ENCODE results near the gene NPAS4. TPM values are rescaled to one million over a fixed set of nuclear protein-coding genes. Genes with fewer than 3 reads are reported as not detected.
"Not testable (repeated sequence)": the region's sequence is repeated elsewhere in the genome, so short reads cannot be mapped to it uniquely, and the experiment has no call there.

Gene NPAS4
- polyA plus RNA-seq (2013, experiment 1 of 2), result 0.35 TPM
- polyA plus RNA-seq (2013, experiment 2 of 2), result 0.19 TPM

DNA sequence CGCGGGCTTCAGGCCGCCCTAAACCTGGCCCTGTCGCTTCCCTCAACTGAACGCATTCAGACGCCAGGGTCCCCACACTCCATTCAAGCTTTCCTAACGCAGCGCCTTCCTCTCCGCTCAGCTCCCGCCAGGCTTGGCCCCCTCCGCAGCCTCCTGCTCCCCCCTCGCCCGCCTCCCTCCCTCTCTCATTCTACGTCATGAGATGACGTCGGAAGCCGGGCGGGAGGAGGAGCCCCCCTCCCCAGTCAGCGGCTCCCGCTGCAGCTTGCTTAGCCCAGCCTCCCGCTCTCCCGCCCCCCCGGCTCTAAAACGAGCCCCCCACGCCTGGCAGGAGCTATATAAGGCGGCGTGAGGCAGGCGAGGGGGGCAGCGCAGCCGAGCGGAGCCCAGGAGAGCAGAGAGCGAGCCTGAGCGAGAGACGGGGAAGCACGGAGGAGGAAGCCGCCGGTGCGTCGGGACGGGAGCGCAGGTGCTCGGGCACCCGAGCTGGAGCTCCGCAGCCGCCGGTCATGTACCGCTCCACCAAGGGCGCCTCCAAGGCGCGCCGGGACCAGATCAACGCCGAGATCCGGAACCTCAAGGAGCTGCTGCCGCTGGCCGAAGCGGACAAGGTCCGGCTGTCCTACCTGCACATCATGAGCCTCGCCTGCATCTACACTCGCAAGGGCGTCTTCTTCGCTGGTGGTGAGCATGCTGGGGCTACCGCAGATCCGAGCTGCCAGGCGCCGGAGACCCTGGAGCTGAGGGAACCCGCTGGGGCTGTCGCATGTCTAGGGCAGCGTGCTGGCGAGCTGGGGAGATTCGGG is at the start of gene NPAS4:
TSS of gene NPAS4 (plus strand) at position 365 of the 806 bp plus-strand sequence. CDS start at position 510, 145 bp downstream.
- Histone ChIP-seq H3K9ac (ENCODE audit: low read depth, low read length) (no peak within 1 kb of the TSS), H3K27ac (ENCODE audit: low read depth, low read length) (no peak within 1 kb of the TSS), H3K27me3 (ENCODE audit: insufficient read depth, low read length) (peaks cover 27% of the 10 kb centered on the region), H3K4me3 (ENCODE audit: low read length) (peak within 1 kb of the TSS; percentile 50), H3K9me3 (ENCODE audit: insufficient read depth, low read depth, low read length) (no peaks in the 10 kb centered on the region), H3K36me3 (ENCODE audit: insufficient read depth, low read length) (peaks cover 5% of the 10 kb centered on the region; the same call in 1 of the 2 replicates), H3K4me1 (ENCODE audit: insufficient read depth, low read length) (peaks cover 22% of the 10 kb centered on the region)
- 2% methylated on average over 70 of the region's 71 CpGs for WGBS

DNA sequence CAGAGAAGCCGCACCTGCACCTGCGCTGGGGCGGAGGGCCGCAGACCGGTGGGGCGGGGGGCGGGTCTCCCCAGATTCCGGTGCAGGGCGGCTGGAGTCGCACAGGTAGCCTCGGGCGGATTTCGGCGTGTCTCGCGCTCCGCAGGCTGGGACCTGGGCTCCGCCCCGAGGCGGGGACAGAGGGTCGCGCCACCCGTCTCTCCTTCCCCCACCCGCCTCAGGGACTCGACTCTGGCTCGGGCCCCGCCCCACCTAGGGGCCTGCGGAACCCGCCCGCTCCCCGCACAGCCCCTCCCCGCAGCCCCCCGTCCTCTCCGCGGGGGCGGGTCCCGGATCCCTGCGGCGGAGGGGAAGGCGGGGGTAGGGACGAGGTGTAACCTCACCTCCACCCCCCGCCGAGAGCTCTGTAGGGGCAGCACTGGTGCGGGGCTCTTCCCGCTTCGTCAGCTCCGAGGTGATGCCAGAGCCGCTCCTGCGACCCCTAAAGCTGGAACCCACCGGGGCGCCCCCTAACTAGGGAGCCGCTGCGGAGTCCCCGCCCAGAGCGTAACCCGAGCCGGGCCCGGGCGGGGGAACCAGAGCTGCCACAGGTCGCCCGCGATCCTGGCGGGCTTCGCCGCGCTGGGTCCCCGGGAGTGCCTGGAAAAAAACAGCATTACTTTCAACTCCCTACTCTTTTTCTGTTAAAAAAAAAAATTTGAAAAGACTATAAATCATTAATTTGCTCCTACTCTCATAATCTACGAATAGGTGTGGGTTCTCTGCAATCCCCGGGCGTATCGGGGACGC is 49.0 kb upstream of the NPAS4 start, which contains the start of gene SLC29A2:
TSS of gene SLC29A2 (minus strand) at position 134 of the 789 bp plus-strand sequence. CDS start 169 bp downstream, outside the sequence.
- WGBS, result under 1% methylated on average over 64 of the region's 72 CpGs

DNA sequence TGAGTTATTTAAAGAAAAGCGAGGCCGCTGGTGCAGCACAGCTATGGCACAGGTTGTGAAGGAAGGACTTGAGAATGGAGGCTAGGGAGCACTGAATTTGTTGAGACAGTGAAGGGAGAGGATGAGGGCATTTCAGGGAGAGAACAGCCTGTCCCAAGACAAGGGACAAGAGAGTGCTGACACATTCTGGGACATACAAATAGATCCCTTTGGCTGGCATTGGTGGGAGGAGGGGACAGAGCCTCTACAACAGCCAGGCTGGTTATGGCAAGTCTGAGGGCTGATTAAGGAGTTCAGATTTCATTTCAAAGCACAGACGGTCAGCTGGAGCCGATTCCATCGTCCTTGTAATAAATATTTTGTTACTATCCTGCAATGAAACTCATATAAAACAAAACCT is 47.6 kb upstream of the NPAS4 start:
- H3K4me3 ChIP-seq (ENCODE audit: low read length), result no peak overlapping the region
- no peaks in the 10 kb centered on the region for H3K9me3 ChIP-seq (ENCODE audit: insufficient read depth, low read depth, low read length)
- H3K27ac ChIP-seq (ENCODE audit: low read depth, low read length), result no peak overlapping the region
- WGBS, result 80% methylated on average over 5 of the region's 5 CpGs
- peaks cover 15% of the 10 kb centered on the region for H3K36me3 ChIP-seq (ENCODE audit: insufficient read depth, low read length)
- no peaks in the 10 kb centered on the region for H3K27me3 ChIP-seq (ENCODE audit: insufficient read depth, low read length)
- no peak overlapping the region for H3K9ac ChIP-seq (ENCODE audit: low read depth, low read length)
- H3K4me1 ChIP-seq (ENCODE audit: insufficient read depth, low read length), result peaks cover 22% of the 10 kb centered on the region

More for the DNA sequence above, 49.0 kb upstream of the NPAS4 start, which contains the start of gene SLC29A2:
- Histone ChIP-seq H3K27ac (ENCODE audit: low read depth, low read length) (peak within 1 kb of the TSS; percentile 96), H3K4me3 (ENCODE audit: low read length) (peak within 1 kb of the TSS; percentile 91), H3K36me3 (ENCODE audit: insufficient read depth, low read length) (peaks cover 30% of the 10 kb centered on the region), H3K9me3 (ENCODE audit: insufficient read depth, low read depth, low read length) (no peaks in the 10 kb centered on the region), H3K4me1 (ENCODE audit: insufficient read depth, low read length) (peaks cover 22% of the 10 kb centered on the region), H3K9ac (ENCODE audit: low read depth, low read length) (peak within 1 kb of the TSS; percentile 88), H3K27me3 (ENCODE audit: insufficient read depth, low read length) (no peaks in the 10 kb centered on the region)

DNA sequence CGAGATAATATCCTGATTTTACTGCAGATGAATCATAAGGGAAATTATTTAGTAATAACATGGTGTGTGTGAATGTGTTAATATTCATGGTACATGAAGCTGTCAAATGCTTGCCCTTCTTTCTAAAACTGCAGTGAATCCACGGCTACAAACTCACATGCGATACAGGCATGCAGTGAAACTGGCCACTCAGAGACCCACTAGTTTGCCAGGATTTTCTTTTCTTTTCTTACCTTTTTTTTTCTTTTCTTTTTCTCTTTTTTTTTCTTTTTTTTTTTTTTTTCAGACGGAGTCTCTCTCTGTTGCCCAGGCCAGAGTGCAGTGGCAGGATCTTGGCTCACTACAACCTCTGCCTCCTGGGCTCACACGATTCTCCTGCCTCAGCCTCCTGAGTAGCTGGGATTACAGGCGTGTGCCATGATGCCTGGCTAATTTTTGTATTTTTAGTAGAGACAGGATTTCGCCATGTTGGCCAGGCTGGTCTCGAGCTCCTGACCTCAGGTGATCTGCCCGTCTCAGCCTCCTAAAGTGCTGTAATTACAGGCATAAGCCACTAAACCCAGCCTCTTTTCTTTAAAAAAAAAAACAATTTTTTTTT is 47.0 kb upstream of the NPAS4 start:
- H3K27me3 ChIP-seq (ENCODE audit: insufficient read depth, low read length); H3K9ac ChIP-seq (ENCODE audit: low read depth, low read length); H3K9me3 ChIP-seq (ENCODE audit: insufficient read depth, low read depth, low read length); H3K27ac ChIP-seq (ENCODE audit: low read depth, low read length); H3K4me3 ChIP-seq (ENCODE audit: low read length): not testable (repeated sequence)
- WGBS, result 89% methylated on average over 9 of the region's 9 CpGs
- peaks cover 10% of the 10 kb centered on the region for H3K36me3 ChIP-seq (ENCODE audit: insufficient read depth, low read length)
- H3K4me1 ChIP-seq (ENCODE audit: insufficient read depth, low read length), result peaks cover 22% of the 10 kb centered on the region

DNA sequence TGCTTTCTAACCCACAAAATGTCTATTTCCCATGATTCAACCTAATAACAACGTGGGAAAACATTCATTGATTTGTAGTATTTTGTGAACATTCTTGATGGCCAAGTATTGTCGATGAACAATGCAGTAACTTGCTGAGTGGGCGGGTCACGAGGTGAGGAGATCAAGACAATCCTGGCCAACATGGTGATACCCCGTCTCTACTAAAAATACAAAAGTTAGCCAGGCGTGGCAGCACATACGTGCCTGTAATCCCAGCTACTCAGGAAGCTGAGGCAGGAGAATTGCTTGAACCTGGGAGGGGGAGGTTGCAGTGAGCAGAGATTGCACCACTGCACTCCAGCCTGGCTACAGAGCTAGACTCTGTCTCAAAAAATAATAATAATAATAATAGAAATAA is 40.6 kb upstream of the NPAS4 start:
- H3K27me3 ChIP-seq (ENCODE audit: insufficient read depth, low read length); H3K27ac ChIP-seq (ENCODE audit: low read depth, low read length); H3K9ac ChIP-seq (ENCODE audit: low read depth, low read length); H3K36me3 ChIP-seq (ENCODE audit: insufficient read depth, low read length); H3K9me3 ChIP-seq (ENCODE audit: insufficient read depth, low read depth, low read length); H3K4me1 ChIP-seq (ENCODE audit: insufficient read depth, low read length); H3K4me3 ChIP-seq (ENCODE audit: low read length): not testable (repeated sequence)
- WGBS, result 48% methylated on average over 7 of the region's 7 CpGs

DNA sequence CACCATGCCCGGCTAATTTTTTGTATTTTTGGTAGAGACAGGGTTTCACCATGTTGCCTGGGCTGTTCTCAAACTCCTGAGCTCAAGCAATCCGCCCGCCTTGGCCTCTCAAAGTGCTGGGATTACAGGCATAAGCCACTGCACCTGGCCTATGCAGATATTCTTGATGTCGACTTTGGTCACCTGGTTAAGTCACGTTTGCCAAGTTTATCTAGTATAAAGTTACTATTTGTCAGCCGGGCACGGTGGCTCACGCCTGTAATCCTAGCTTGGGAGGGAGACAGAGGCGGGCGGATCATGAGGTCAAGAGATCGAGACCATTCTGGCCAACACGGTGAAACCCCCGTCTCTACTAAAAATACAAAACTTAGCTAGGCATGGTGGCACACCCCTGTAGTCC is 36.5 kb upstream of the NPAS4 start:
- H3K36me3 ChIP-seq (ENCODE audit: insufficient read depth, low read length); H3K27ac ChIP-seq (ENCODE audit: low read depth, low read length); H3K27me3 ChIP-seq (ENCODE audit: insufficient read depth, low read length); H3K9ac ChIP-seq (ENCODE audit: low read depth, low read length); H3K4me1 ChIP-seq (ENCODE audit: insufficient read depth, low read length); H3K4me3 ChIP-seq (ENCODE audit: low read length); H3K9me3 ChIP-seq (ENCODE audit: insufficient read depth, low read depth, low read length): not testable (repeated sequence)
- 93% methylated on average over 13 of the region's 13 CpGs for WGBS

DNA sequence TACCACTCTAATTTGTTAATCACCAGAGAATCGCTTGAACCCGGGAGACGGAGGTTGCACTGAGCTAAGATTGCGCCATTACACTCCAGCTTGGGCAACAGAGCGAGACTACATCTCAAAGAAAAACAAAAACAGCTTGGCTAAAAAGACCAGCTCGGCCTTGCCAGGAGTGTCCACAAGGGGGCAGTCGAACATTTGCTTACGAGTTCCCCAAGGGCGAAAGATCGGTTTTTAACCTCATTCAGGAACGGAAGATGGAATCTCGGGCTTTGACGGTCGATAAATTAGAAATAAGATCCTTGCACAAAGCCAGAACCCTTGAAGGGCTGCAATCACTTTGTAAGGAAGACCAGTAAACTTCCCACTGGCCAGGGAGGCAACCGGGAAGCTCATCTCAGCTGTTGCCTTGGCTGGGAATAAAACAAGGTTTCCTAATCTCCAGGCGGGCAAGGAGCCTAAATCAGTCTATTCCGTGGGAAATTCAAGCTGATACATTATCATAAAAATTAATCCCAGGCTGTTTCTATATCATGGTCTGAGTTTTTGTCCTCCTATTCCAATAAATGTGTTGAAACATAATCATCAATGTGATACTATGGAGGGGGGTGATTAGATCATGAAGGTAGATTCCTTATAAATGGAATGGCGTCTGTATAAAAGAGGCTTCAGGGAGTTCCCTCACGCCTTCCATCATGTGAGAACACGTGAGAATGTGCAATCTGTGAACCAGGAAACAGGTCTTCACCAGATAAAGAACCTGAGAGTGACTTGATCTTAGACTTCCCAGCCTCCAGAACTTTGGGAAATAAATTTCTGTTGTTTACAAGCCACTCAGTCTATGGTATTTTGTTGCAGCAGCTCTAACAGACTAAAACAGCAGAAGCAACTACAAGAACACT is 34.4 kb upstream of the NPAS4 start:
- Histone ChIP-seq H3K27me3 (ENCODE audit: insufficient read depth, low read length) (peaks cover 7% of the 10 kb centered on the region; the same call in 1 of the 2 replicates), H3K9me3 (ENCODE audit: insufficient read depth, low read depth, low read length) (no peaks in the 10 kb centered on the region), H3K4me1 (ENCODE audit: insufficient read depth, low read length) (no peaks in the 10 kb centered on the region), H3K4me3 (ENCODE audit: low read length) (peak overlapping the region; percentile 33), H3K27ac (ENCODE audit: low read depth, low read length) (no peak overlapping the region), H3K9ac (ENCODE audit: low read depth, low read length) (0 out of 2 replicates have a peak overlapping the region, but pooled peaks have one; percentile 10), H3K36me3 (ENCODE audit: insufficient read depth, low read length) (no peaks in the 10 kb centered on the region)
- 23% methylated on average over 20 of the region's 20 CpGs for WGBS

DNA sequence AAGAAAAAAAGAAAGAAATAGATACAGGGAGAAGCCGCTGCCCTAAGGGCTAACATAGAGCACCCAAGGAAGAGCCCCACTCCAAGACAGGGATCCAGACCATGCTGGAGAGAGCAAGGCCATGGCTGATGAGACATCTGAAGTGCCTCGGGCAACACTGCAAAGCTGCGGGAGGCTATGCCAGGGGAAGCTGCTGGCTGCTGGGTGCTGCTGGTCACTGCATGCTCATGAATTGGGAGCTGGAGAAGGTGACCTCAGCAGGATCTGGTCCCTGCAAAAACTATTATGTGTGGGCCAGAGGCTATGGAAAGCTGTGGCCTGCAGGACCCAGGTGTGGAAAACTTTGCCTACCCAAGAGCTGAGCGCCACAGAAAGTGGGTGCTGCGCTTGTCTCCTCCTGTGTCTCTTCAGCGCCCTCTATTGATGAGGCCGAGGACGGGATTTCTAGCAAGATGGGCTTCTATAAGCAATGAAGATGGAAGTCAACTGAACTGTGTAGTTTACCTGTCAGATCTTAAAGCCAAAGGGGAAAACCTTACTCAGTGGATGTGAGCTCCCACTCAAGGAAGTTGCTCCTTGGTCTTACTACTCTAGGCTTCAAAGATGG is 32.0 kb upstream of the NPAS4 start:
- no peaks in the 10 kb centered on the region for H3K9me3 ChIP-seq (ENCODE audit: insufficient read depth, low read depth, low read length)
- H3K27me3 ChIP-seq (ENCODE audit: insufficient read depth, low read length), result peaks cover 7% of the 10 kb centered on the region; the same call in 1 of the 2 replicates
- no peak overlapping the region for H3K4me3 ChIP-seq (ENCODE audit: low read length)
- WGBS, result 38% methylated on average over 8 of the region's 8 CpGs
- no peak overlapping the region for H3K27ac ChIP-seq (ENCODE audit: low read depth, low read length)
- no peak overlapping the region for H3K9ac ChIP-seq (ENCODE audit: low read depth, low read length)
- no peaks in the 10 kb centered on the region for H3K4me1 ChIP-seq (ENCODE audit: insufficient read depth, low read length)
- H3K36me3 ChIP-seq (ENCODE audit: insufficient read depth, low read length), result no peaks in the 10 kb centered on the region

DNA sequence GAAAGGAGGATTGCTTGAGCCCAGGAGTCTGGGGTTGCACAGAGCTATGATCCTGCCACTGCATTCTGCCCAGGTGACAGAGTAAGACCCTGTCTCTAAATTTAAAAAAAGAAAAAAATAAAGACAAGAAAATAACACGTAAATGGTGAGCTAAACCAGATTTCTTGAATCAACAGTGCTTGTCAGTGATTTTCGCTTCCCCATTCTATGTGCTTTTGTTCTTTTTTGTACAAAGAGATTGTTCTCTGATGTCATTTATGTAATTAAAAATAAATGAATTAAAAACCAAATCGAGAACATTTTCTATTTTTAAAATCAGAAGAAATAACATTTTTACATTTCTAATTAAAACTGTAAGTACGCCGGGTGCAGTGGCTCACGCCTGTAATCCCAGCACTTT is 29.5 kb upstream of the NPAS4 start:
- Histone ChIP-seq H3K27ac (ENCODE audit: low read depth, low read length) (no peak overlapping the region), H3K9ac (ENCODE audit: low read depth, low read length) (no peak overlapping the region), H3K4me3 (ENCODE audit: low read length) (no peak overlapping the region), H3K9me3 (ENCODE audit: insufficient read depth, low read depth, low read length) (no peaks in the 10 kb centered on the region), H3K36me3 (ENCODE audit: insufficient read depth, low read length) (no peaks in the 10 kb centered on the region), H3K27me3 (ENCODE audit: insufficient read depth, low read length) (peaks cover 7% of the 10 kb centered on the region; the same call in 1 of the 2 replicates), H3K4me1 (ENCODE audit: insufficient read depth, low read length) (no peaks in the 10 kb centered on the region)
- WGBS, result 97% methylated on average over 5 of the region's 6 CpGs

DNA sequence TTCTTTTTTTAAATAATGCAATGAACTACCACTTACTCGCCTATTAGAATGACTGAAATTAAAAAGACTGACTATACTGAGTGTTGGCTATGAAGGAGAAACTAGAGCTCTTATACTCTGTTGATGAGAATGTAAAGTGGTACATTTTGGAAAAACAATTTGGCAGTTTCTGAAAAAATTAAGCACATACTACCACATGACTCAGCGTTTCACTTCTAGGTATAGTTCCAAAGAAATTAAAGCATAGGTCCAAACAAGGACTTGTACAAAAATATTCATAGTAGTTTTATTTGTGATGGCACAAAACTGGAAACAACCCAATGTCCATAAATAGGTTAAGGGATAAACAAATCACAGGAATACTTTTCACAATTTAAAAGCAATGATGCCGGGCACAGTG is 26.9 kb upstream of the NPAS4 start:
- H3K9me3 ChIP-seq (ENCODE audit: insufficient read depth, low read depth, low read length), result no peaks in the 10 kb centered on the region
- H3K27ac ChIP-seq (ENCODE audit: low read depth, low read length), result no peak overlapping the region
- no peaks in the 10 kb centered on the region for H3K4me1 ChIP-seq (ENCODE audit: insufficient read depth, low read length)
- 99% methylated on average over 3 of the region's 3 CpGs for WGBS
- H3K9ac ChIP-seq (ENCODE audit: low read depth, low read length), result no peak overlapping the region
- no peak overlapping the region for H3K4me3 ChIP-seq (ENCODE audit: low read length)
- H3K36me3 ChIP-seq (ENCODE audit: insufficient read depth, low read length), result no peaks in the 10 kb centered on the region
- H3K27me3 ChIP-seq (ENCODE audit: insufficient read depth, low read length), result no peaks in the 10 kb centered on the region

Data from HUES64 (cell line).